ENCODE data around the gene RAF1. TPM values are rescaled to one million over a fixed set of nuclear protein-coding genes. Genes with fewer than 3 reads are reported as not detected.
"Not testable (repeated sequence)": the region's sequence is repeated elsewhere in the genome, so short reads cannot be mapped to it uniquely, and the experiment has no call there.

RAF1 gene
- total RNA-seq, 3 donors from 2014 or later (not counting 1 experiment from before 2014, with no cell fraction given): 142 to 168 (median 156) TPM

GRCh38 chr3:12675115-12675810 lies 11.3 kb upstream of the RAF1 start:
- Histone ChIP-seq H3K4me1 (ENCODE audit: control insufficient read depth, insufficient read depth, low read length) (no peaks in the 10 kb centered on the region), H3K9me3 (ENCODE audit: control insufficient read depth, insufficient read depth, low read length) (no peaks in the 10 kb centered on the region), H3K27me3 (ENCODE audit: control insufficient read depth, insufficient read depth, low read length) (no peaks in the 10 kb centered on the region), H3K4me3 (ENCODE audit: low read length) (no peak overlapping the region), H3K36me3 (ENCODE audit: control insufficient read depth, insufficient read depth, low read length) (no peaks in the 10 kb centered on the region), H3K27ac (ENCODE audit: low read length) (no peak overlapping the region)
- ATAC-seq (no peak), DNase-seq (no peak)
- H3K27ac Mint-ChIP-seq: no peak overlapping the region
- WGBS (ENCODE audit: insufficient coverage): 90% methylated on average over 9 of the region's 9 CpGs
- H3K4me3 Mint-ChIP-seq: no peak overlapping the region
- H3K4me1 Mint-ChIP-seq: no peaks in the 10 kb centered on the region
- intact Hi-C loops (cut with micrococcal nuclease): no loop called here
- no peak for TF ChIP-seq CTCF (IDR thresholded peaks at IDR 0.05)
- no peaks in the 10 kb centered on the region for H3K9me3 Mint-ChIP-seq
- H3K27me3 Mint-ChIP-seq (ENCODE audit: low read depth in 2 of 2): peaks cover 0 to 3% of the 10 kb centered on the region in 2 donors
- no peaks in the 10 kb centered on the region for H3K36me3 Mint-ChIP-seq

- 85% methylated on average over 8 of the region's 10 CpGs for WGBS (ENCODE audit: insufficient coverage)
- H3K4me3 ChIP-seq (ENCODE audit: low read length); H3K4me1 ChIP-seq (ENCODE audit: control insufficient read depth, insufficient read depth, low read length); H3K27ac ChIP-seq (ENCODE audit: low read length); H3K36me3 Mint-ChIP-seq; DNase-seq; H3K9me3 Mint-ChIP-seq; intact Hi-C loops (cut with micrococcal nuclease); H3K36me3 ChIP-seq (ENCODE audit: control insufficient read depth, insufficient read depth, low read length); H3K27ac Mint-ChIP-seq; H3K4me3 Mint-ChIP-seq; H3K27me3 Mint-ChIP-seq (ENCODE audit: low read depth in 2 of 2); H3K4me1 Mint-ChIP-seq; ATAC-seq; H3K27me3 ChIP-seq (ENCODE audit: control insufficient read depth, insufficient read depth, low read length); H3K9me3 ChIP-seq (ENCODE audit: control insufficient read depth, insufficient read depth, low read length): not testable (repeated sequence)
These were observed 10.2 kb upstream of the RAF1 start for GRCh38 chr3:12673956-12674736.

GRCh38 chr3:12671120-12671450 lies 7.2 kb upstream of the RAF1 start:
- H3K27ac Mint-ChIP-seq: no peak overlapping the region
- WGBS (ENCODE audit: insufficient coverage): 93% methylated on average over 3 of the region's 3 CpGs
- intact Hi-C loops (cut with micrococcal nuclease): no loop called here
- ATAC-seq (no peak), DNase-seq (no peak)
- no peaks in the 10 kb centered on the region for H3K9me3 ChIP-seq (ENCODE audit: control insufficient read depth, insufficient read depth, low read length)
- no peaks in the 10 kb centered on the region for H3K9me3 Mint-ChIP-seq
- peaks cover 0 to 3% of the 10 kb centered on the region in 2 donors for H3K27me3 Mint-ChIP-seq (ENCODE audit: low read depth in 2 of 2)
- H3K4me1 ChIP-seq (ENCODE audit: control insufficient read depth, insufficient read depth, low read length): no peaks in the 10 kb centered on the region
- H3K27me3 ChIP-seq (ENCODE audit: control insufficient read depth, insufficient read depth, low read length): no peaks in the 10 kb centered on the region
- no peak overlapping the region for H3K27ac ChIP-seq (ENCODE audit: low read length)
- no peak overlapping the region for H3K4me3 Mint-ChIP-seq
- TF ChIP-seq CTCF (IDR thresholded peaks at IDR 0.05): no peak
- H3K36me3 ChIP-seq (ENCODE audit: control insufficient read depth, insufficient read depth, low read length): no peaks in the 10 kb centered on the region
- H3K36me3 Mint-ChIP-seq: no peaks in the 10 kb centered on the region
- no peak overlapping the region for H3K4me3 ChIP-seq (ENCODE audit: low read length)
- no peaks in the 10 kb centered on the region for H3K4me1 Mint-ChIP-seq

GRCh38 chr3:12670365-12671119 lies 6.6 kb upstream of the RAF1 start:
- Histone ChIP-seq H3K36me3 (ENCODE audit: control insufficient read depth, insufficient read depth, low read length) (no peaks in the 10 kb centered on the region), H3K4me1 (ENCODE audit: control insufficient read depth, insufficient read depth, low read length) (no peaks in the 10 kb centered on the region), H3K27ac (ENCODE audit: low read length) (no peak overlapping the region), H3K9me3 (ENCODE audit: control insufficient read depth, insufficient read depth, low read length) (no peaks in the 10 kb centered on the region), H3K4me3 (ENCODE audit: low read length) (no peak overlapping the region), H3K27me3 (ENCODE audit: control insufficient read depth, insufficient read depth, low read length) (no peaks in the 10 kb centered on the region)
- intact Hi-C loops (cut with micrococcal nuclease): no loop called here
- Mint-ChIP-seq H3K4me1 (no peaks in the 10 kb centered on the region), H3K27ac (no peak overlapping the region), H3K4me3 (no peak overlapping the region), H3K27me3 (ENCODE audit: low read depth in 2 of 2) (peaks cover 0 to under 1% of the 10 kb centered on the region in 2 donors), H3K9me3 (no peaks in the 10 kb centered on the region), H3K36me3 (no peaks in the 10 kb centered on the region)
- WGBS (ENCODE audit: insufficient coverage): 95% methylated on average over 3 of the region's 10 CpGs
- DNase-seq (no peak), ATAC-seq (no peak)
- no peak for TF ChIP-seq CTCF (IDR thresholded peaks at IDR 0.05)

Measured in natural killer cell (primary cell).